SK-N-MC (cell line): ENCODE measurements around the gene MYOF.

Experiments
- EZH2 ChIP-seq: fragments of 200-600 bp; sonication (generic); IDR thresholded peaks from one replicate; pipeline ENCODE4 v1.6.1; 2017; ENCODE audit warnings: antibody characterized with exemption
- POLR2AphosphoS5 ChIP-seq: IDR thresholded peaks from 2 replicates; pipeline ENCODE4 v1.6.1; 2012; ENCODE audit warnings: mild to moderate bottlenecking, low read depth, low read length, borderline replicate concordance

DNA sequence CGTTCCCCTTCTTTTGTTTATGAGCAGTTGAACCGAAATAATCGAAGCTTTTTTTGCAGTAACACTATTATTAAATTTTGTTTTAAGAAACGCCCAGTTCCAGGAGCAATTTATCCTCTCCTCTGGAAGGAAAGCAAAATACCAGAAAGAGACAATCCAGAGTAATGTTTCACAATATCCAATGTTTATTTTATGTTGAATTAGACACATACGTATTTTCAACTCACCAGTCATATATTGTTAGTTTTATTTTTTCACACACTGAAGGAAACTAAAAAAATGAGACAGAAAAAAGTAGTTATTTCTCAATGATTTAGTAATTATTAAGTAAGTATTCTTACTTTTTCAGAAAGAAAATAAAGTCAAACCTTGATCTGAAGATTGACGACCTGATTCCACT is 85.1 kb downstream of the MYOF start:
- TF ChIP-seq EZH2 (no peak), POLR2AphosphoS5 (no peak)
